ENCODE measurements around the gene ZNF492.
"Not testable (repeated sequence)": the region's sequence is repeated elsewhere in the genome, so short reads cannot be mapped to it uniquely, and the experiment has no call there.

Gene ZNF492

GRCh38 chr19:22633706-22634449 is at the start of gene ZNF492:
Gene ZNF492, plus strand, starts transcription at chr19:22634324. Its CDS starts 19,076 bp downstream, at chr19:22653400.
- in situ Hi-C loops (cut with MboI; ENCODE audit: low sequenced_read_pairs); H3K9me3 ChIP-seq: not testable (repeated sequence)
- peak; percentile 72 to 91 for DNase-seq (ENCODE audit: low spot score in 2 of 2)

GRCh38 chr19:22595422-22595821 is 38.7 kb upstream of the ZNF492 start:
- in situ Hi-C loops (cut with MboI; ENCODE audit: low sequenced_read_pairs): no loop called here
- no peaks in the 10 kb centered on the region for H3K4me1 ChIP-seq
- no peaks in the 10 kb centered on the region for H3K27me3 ChIP-seq (ENCODE audit: low read depth)
- H3K36me3 ChIP-seq (replicated peaks): no peaks in the 10 kb centered on the region
- H3K4me3 ChIP-seq: no peak overlapping the region
- no peaks in the 10 kb centered on the region for H3K9me3 ChIP-seq
- no peak for DNase-seq (ENCODE audit: low spot score in 2 of 2)

More at GRCh38 chr19:22633706-22634449, at the start of gene ZNF492:
- H3K36me3 ChIP-seq (replicated peaks); H3K27me3 ChIP-seq (ENCODE audit: low read depth); H3K4me1 ChIP-seq: not testable (repeated sequence)
- H3K4me3 ChIP-seq: peak within 1 kb of the TSS; percentile 75

- Histone ChIP-seq H3K27me3 (ENCODE audit: low read depth) (no peaks in the 10 kb centered on the region), H3K36me3 (replicated peaks) (no peaks in the 10 kb centered on the region), H3K9me3 (no peaks in the 10 kb centered on the region), H3K4me3 (no peak overlapping the region), H3K4me1 (no peaks in the 10 kb centered on the region)
- in situ Hi-C loops (cut with MboI; ENCODE audit: low sequenced_read_pairs): no loop called here
- no peak for DNase-seq (ENCODE audit: low spot score in 2 of 2)
Measured at GRCh38 chr19:22595918-22596341, 38.2 kb upstream of the ZNF492 start.

GRCh38 chr19:22600690-22601648 is 33.2 kb upstream of the ZNF492 start:
- in situ Hi-C loops (cut with MboI; ENCODE audit: low sequenced_read_pairs): no loop called here
- Histone ChIP-seq H3K4me1 (no peaks in the 10 kb centered on the region), H3K4me3 (no peak overlapping the region), H3K27me3 (ENCODE audit: low read depth) (no peaks in the 10 kb centered on the region), H3K9me3 (no peaks in the 10 kb centered on the region), H3K36me3 (replicated peaks) (no peaks in the 10 kb centered on the region)
- DNase-seq (ENCODE audit: low spot score in 2 of 2): no peak

GRCh38 chr19:22601906-22602630 is 32.1 kb upstream of the ZNF492 start:
- DNase-seq (ENCODE audit: low spot score in 2 of 2): no peak
- in situ Hi-C loops (cut with MboI; ENCODE audit: low sequenced_read_pairs): no loop called here
- Histone ChIP-seq H3K4me1 (no peaks in the 10 kb centered on the region), H3K9me3 (no peaks in the 10 kb centered on the region), H3K36me3 (replicated peaks) (no peaks in the 10 kb centered on the region), H3K27me3 (ENCODE audit: low read depth) (no peaks in the 10 kb centered on the region), H3K4me3 (no peak overlapping the region)

- no peak for DNase-seq (ENCODE audit: low spot score in 2 of 2)
- Histone ChIP-seq H3K36me3 (replicated peaks) (no peaks in the 10 kb centered on the region), H3K4me1 (no peaks in the 10 kb centered on the region), H3K9me3 (no peaks in the 10 kb centered on the region), H3K27me3 (ENCODE audit: low read depth) (no peaks in the 10 kb centered on the region), H3K4me3 (no peak overlapping the region)
- in situ Hi-C loops (cut with MboI; ENCODE audit: low sequenced_read_pairs): no loop called here
Measured at GRCh38 chr19:22602631-22603272, 31.4 kb upstream of the ZNF492 start.

GRCh38 chr19:22603518-22604440 is 30.3 kb upstream of the ZNF492 start:
- in situ Hi-C loops (cut with MboI; ENCODE audit: low sequenced_read_pairs): no loop called here
- H3K9me3 ChIP-seq: no peaks in the 10 kb centered on the region

GRCh38 chr19:22604571-22605274 is 29.4 kb upstream of the ZNF492 start:
- H3K9me3 ChIP-seq: no peaks in the 10 kb centered on the region
- DNase-seq (ENCODE audit: low spot score in 2 of 2): no peak
- no peak overlapping the region for H3K4me3 ChIP-seq
- H3K27me3 ChIP-seq (ENCODE audit: low read depth): no peaks in the 10 kb centered on the region
- no peaks in the 10 kb centered on the region for H3K4me1 ChIP-seq
- in situ Hi-C loops (cut with MboI; ENCODE audit: low sequenced_read_pairs): no loop called here
- H3K36me3 ChIP-seq (replicated peaks): no peaks in the 10 kb centered on the region

More at GRCh38 chr19:22603518-22604440, 30.3 kb upstream of the ZNF492 start:
- Histone ChIP-seq H3K4me3 (no peak overlapping the region), H3K27me3 (ENCODE audit: low read depth) (no peaks in the 10 kb centered on the region), H3K4me1 (no peaks in the 10 kb centered on the region), H3K36me3 (replicated peaks) (no peaks in the 10 kb centered on the region)
- DNase-seq (ENCODE audit: low spot score in 2 of 2): no peak

- Histone ChIP-seq H3K9me3 (no peaks in the 10 kb centered on the region), H3K36me3 (replicated peaks) (no peaks in the 10 kb centered on the region), H3K27me3 (ENCODE audit: low read depth) (no peaks in the 10 kb centered on the region), H3K4me3 (no peak overlapping the region), H3K4me1 (no peaks in the 10 kb centered on the region)
- in situ Hi-C loops (cut with MboI; ENCODE audit: low sequenced_read_pairs): no loop called here
- DNase-seq (ENCODE audit: low spot score in 2 of 2): no peak
Measured at GRCh38 chr19:22605275-22606211, 28.6 kb upstream of the ZNF492 start.

- in situ Hi-C loops (cut with MboI; ENCODE audit: low sequenced_read_pairs): no loop called here
- Histone ChIP-seq H3K9me3 (no peaks in the 10 kb centered on the region), H3K27me3 (ENCODE audit: low read depth) (no peaks in the 10 kb centered on the region), H3K4me1 (no peaks in the 10 kb centered on the region), H3K4me3 (no peak overlapping the region), H3K36me3 (replicated peaks) (no peaks in the 10 kb centered on the region)
- DNase-seq (ENCODE audit: low spot score in 2 of 2): no peak
Measured at GRCh38 chr19:22606212-22606553, 27.9 kb upstream of the ZNF492 start.

GRCh38 chr19:22606954-22607652 is 27.0 kb upstream of the ZNF492 start:
- Histone ChIP-seq H3K4me3 (no peak overlapping the region), H3K36me3 (replicated peaks) (no peaks in the 10 kb centered on the region), H3K27me3 (ENCODE audit: low read depth) (no peaks in the 10 kb centered on the region), H3K4me1 (no peaks in the 10 kb centered on the region), H3K9me3 (no peaks in the 10 kb centered on the region)
- in situ Hi-C loops (cut with MboI; ENCODE audit: low sequenced_read_pairs): no loop called here
- DNase-seq (ENCODE audit: low spot score in 2 of 2): no peak
